Left ventricle myocardium inferior (tissue), 1 donor: ENCODE measurements around the gene STYXL1. TPM values are rescaled to one million over a fixed set of nuclear protein-coding genes. Genes with fewer than 3 reads are reported as not detected.
A peak's percentile ranks its signal among the peaks of the same experiment; 100 is the strongest.

Experiments
- DNase-seq: peaks from one replicate; pipeline ENCODE4 v3.0.0-alpha.2; 2020
- H3K27ac ChIP-seq: fragments of 200-600 bp; replicated peaks from 2 replicates; pipeline ENCODE4 v1.8.0; 2021
- H3K27me3 ChIP-seq: fragments of 200-600 bp; 2 replicates; pipeline ENCODE4 v1.8.0; 2021; ENCODE audit warnings: low read depth
- H3K36me3 ChIP-seq: fragments of 200-600 bp; 2 replicates; pipeline ENCODE4 v1.8.0; 2021
- H3K4me1 ChIP-seq: fragments of 200-600 bp; 2 replicates; pipeline ENCODE4 v1.8.0; 2021
- H3K4me3 ChIP-seq: fragments of 200-600 bp; 2 replicates; pipeline ENCODE4 v1.8.0; 2021; ENCODE audit warnings: mild to moderate bottlenecking, moderate library complexity
- H3K9me3 ChIP-seq: fragments of 200-600 bp; replicated peaks from 2 replicates; pipeline ENCODE4 v1.8.0; 2021
- intact Hi-C: fragments of 100-400 bp; cut with micrococcal nuclease; formaldehyde crosslinking; loops from one replicate; pipeline ENCODE4 v1.11.0; 2022
- total RNA-seq: library from RNA; stranded (reverse); fragmentation: NEBNext Ultra II Directional; extraction: Animal tissue kit (Norgen Biotek cat#: 25700); gene quantifications from one replicate; pipeline ENCODE4 v1.2.1, GENCODE V29; 2021
- TF ChIP-seq, protein P1 (sequence below): fragments of 200-600 bp; IDR thresholded peaks from 2 replicates; pipeline ENCODE4 v1.8.0; 2021; ENCODE audit warnings: antibody characterized with exemption, mild to moderate bottlenecking, borderline replicate concordance
- donor health status: DM: no; HTN: yes; CAD: no; lungs with severe emphysema.

STYXL1 gene
- total RNA-seq, 1 donor from 2014 or later = 22.2 TPM

DNA sequence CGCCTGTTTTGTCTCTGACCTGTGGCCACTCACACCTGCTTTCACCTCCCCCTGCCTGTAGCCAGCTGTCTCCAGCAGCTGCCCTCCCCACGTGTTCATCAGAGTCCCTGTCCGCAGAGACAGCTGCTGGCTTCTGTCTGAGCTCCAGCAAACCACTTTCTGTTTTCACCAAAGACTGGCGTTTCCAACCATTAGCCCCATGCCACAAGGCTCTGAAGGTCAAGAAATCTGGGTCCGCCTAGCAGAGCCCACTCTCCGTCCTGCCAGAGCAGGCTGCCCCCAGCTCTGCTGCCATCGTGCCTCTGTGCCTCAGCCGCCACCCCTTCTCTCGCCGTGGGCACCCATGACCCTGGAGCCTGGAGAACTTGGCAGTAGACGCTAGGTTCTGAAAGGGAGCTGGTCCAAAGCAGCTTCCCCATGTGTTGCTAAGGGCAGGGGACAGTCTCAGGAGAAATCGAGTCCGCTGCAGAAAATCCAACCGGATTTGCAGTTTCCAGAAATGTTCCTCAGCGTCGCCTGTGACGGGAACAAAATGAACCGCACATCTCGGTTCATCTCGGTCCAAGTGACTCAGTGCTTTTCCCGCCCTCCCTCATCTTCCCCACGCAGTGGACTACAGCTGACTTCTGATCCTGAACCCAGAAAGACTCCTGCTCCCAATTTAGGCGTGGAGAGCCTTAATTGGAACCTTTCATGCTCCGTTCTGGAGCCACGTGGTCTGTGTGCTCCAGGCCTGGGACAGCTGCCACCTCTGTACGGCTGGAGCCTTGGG lies 81.4 kb downstream of the STYXL1 start:
- peak; percentile 66 for DNase-seq
- TF ChIP-seq, protein P1, sequence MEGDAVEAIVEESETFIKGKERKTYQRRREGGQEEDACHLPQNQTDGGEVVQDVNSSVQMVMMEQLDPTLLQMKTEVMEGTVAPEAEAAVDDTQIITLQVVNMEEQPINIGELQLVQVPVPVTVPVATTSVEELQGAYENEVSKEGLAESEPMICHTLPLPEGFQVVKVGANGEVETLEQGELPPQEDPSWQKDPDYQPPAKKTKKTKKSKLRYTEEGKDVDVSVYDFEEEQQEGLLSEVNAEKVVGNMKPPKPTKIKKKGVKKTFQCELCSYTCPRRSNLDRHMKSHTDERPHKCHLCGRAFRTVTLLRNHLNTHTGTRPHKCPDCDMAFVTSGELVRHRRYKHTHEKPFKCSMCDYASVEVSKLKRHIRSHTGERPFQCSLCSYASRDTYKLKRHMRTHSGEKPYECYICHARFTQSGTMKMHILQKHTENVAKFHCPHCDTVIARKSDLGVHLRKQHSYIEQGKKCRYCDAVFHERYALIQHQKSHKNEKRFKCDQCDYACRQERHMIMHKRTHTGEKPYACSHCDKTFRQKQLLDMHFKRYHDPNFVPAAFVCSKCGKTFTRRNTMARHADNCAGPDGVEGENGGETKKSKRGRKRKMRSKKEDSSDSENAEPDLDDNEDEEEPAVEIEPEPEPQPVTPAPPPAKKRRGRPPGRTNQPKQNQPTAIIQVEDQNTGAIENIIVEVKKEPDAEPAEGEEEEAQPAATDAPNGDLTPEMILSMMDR = no peak
- Histone ChIP-seq H3K36me3 (peaks cover 3% of the 10 kb centered on the region), H3K4me3 (peak overlapping the region; percentile 19), H3K27ac (peak overlapping the region; percentile 89), H3K27me3 (no peaks in the 10 kb centered on the region), H3K9me3 (no peaks in the 10 kb centered on the region), H3K4me1 (peaks cover 91% of the 10 kb centered on the region)
- intact Hi-C loops = no loop called here

DNA sequence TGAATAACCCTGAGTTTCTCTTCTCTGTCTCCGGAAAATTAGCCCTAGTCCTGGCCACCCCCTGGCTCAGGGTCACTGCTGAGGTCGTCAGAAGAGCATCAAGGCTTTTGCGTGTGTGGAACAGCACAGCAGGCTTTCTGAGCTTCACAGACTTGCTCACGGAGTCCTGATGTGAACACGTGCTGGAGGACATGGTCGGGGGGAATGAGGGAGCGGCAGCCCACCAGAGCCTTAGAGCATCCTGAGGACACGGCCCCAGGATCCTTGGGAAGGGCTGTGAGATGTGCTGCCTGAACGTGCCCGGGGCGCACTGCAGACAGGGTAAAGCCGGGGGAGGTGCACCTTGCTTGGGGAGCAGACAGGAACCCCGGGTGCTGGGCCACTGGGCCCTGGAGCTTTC lies 82.2 kb downstream of the STYXL1 start:
- no peaks in the 10 kb centered on the region for H3K9me3 ChIP-seq
- no peak for DNase-seq
- H3K4me3 ChIP-seq = peak overlapping the region; percentile 19
- H3K36me3 ChIP-seq = peaks cover 3% of the 10 kb centered on the region
- intact Hi-C loops = no loop called here
- H3K4me1 ChIP-seq = peaks cover 90% of the 10 kb centered on the region
- TF ChIP-seq, protein P1 = no peak
- peak overlapping the region; percentile 89 for H3K27ac ChIP-seq
- H3K27me3 ChIP-seq = no peaks in the 10 kb centered on the region

DNA sequence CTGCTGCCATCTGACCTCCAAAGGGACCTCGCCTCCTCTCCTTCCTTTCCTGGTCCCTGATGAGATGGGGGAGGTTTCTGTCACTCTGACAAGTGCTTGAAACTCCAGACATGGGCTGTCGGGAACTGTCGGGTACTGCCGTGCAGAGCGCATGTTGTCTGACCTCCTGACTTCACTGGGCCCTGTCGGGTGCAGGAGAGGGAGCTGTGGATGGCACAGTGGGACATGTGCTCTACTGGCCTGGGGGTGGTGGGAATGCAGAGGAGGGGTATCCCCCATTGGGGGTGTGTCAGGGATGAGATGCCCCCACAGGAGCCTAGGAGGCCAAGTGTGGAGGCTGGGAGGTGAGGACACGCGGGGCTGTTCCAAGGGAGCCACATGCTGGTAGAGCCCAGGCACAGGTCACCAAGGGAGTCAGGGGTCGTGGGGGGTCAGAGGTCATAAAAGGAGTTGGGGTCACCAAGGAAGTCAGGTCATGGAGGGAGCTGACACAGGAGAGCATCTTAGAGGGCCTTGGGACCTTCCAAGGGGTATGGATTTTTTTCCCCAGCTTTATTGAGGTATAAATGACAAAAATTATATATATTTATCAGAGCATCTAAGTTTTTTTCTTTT lies 84.3 kb downstream of the STYXL1 start:
- DNase-seq = no peak
- Histone ChIP-seq H3K36me3 (peaks cover 10% of the 10 kb centered on the region), H3K4me3 (peak overlapping the region; percentile 18), H3K4me1 (peaks cover 70% of the 10 kb centered on the region), H3K27ac (peak overlapping the region; percentile 89), H3K9me3 (no peaks in the 10 kb centered on the region), H3K27me3 (no peaks in the 10 kb centered on the region)
- intact Hi-C loops = no loop called here
- TF ChIP-seq, protein P1 = no peak

DNA sequence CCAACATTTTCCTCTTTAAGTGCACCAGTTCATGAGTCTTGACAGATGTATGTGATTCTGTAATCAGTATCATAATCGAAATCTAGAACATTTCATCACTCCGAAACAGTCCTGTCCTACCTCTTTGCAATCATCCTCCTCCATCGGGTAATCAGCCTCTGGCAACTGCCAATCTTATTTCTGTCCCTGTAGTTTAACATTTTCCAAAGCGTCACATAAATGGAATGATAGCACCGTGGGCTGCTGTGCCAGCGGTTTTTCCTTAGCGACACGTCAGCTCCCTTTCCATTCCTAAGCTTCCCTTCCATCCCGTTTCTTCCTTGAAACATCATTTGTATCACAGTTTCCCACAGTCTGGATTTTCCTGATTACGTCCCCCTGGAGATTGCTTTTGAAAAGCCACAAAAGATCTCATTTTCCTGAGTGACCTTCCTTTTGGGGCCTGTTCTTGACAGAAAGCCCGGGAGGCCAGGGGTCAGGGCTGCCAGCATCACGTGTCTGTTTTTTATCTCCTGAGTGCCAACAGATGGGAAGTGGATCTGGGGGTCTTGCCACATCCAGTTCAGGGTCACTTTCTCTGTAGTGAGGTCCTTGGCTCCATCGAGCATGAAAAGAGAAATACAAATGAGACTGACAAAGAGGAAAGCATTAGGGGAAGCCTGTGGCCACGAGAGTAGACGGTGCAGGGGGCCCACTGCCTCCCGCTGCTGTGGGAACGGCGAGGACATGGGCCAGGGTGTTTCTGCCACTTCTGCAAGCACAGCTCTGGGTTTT lies 85.0 kb downstream of the STYXL1 start:
- H3K4me3 ChIP-seq = peak overlapping the region; percentile 18
- H3K27ac ChIP-seq = peak overlapping the region; percentile 89
- H3K36me3 ChIP-seq = peaks cover 17% of the 10 kb centered on the region
- TF ChIP-seq, protein P1 = no peak
- H3K27me3 ChIP-seq = no peaks in the 10 kb centered on the region
- intact Hi-C loops = no loop called here
- peaks cover 63% of the 10 kb centered on the region for H3K4me1 ChIP-seq
- H3K9me3 ChIP-seq = no peaks in the 10 kb centered on the region
- no peak for DNase-seq

DNA sequence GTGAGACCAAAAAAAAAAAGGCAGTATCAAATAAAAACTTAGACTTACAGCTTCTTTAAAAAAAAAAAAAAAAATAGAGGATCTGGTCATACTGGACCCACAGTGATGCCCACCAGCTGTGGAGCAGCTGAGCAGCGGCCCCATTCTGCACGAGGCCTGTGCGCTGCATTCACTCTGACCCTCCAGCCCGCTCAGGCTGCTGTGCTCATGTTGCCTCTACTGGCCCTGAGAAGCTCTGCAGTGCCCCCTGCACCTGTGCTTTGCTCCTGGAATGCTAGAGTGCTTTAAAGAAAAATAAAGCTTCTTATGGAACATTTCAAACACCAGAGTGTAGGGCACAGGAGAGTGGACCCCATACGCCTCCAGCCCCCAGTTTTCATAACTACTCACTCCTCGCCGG lies 86.6 kb downstream of the STYXL1 start:
- Histone ChIP-seq H3K27me3 (no peaks in the 10 kb centered on the region), H3K4me1 (peaks cover 58% of the 10 kb centered on the region), H3K9me3 (no peaks in the 10 kb centered on the region), H3K4me3 (no peak overlapping the region), H3K27ac (peak overlapping the region; percentile 89), H3K36me3 (peaks cover 26% of the 10 kb centered on the region)
- TF ChIP-seq, protein P1 = no peak
- intact Hi-C loops = no loop called here
- no peak for DNase-seq
